HEK293T (cell line): ENCODE measurements around the gene HTT.

ENCODE experiments used
- SP1 ChIP-seq: fragments of 450-650 bp; IDR thresholded peaks from 2 replicates; pipeline ENCODE4 v1.6.1; 2017
- TARDBP ChIP-seq: fragments of 450-650 bp; IDR thresholded peaks from 2 replicates; pipeline ENCODE4 v1.6.1; 2016

GRCh38 chr4:3168029-3168428, 93.5 kb downstream of the HTT start:
- TF ChIP-seq SP1 (no peak), TARDBP (no peak)
